VCaP (cell line): ENCODE measurements around the gene RNF157.

ENCODE experiments used
- H3K27ac ChIP-seq: fragments of 450-650 bp; 2 replicates; pipeline ENCODE4 v1.5.1; 2017
- CTCF ChIP-seq: fragments of 450-650 bp; conservative IDR thresholded peaks from 2 replicates; pipeline ENCODE4 v1.5.1; 2017; ENCODE audit warnings: mild to moderate bottlenecking, moderate library complexity

RNF157 gene

GRCh38 chr17:76157759-76158158 lies 82.5 kb downstream of the RNF157 start:
- H3K27ac ChIP-seq, result no peak overlapping the region
- no peak for TF ChIP-seq CTCF

DNA sequence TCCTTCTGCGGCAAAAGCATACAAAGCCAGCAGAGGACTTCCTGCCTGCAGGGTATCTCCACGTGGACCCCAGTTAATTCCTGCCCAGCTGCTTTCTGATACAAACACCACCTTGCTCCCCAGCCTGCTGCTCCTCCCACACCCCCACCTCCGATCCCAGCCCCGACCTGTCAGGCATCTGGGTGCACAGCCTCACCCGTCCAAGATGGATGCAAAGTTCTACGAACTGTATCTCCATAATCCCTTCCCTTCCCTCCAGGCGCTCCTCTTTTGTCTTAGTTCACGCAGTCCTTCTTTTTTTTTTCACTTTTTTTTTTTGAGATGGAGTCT lies 83.7 kb downstream of the RNF157 start:
- no peak for TF ChIP-seq CTCF

DNA sequence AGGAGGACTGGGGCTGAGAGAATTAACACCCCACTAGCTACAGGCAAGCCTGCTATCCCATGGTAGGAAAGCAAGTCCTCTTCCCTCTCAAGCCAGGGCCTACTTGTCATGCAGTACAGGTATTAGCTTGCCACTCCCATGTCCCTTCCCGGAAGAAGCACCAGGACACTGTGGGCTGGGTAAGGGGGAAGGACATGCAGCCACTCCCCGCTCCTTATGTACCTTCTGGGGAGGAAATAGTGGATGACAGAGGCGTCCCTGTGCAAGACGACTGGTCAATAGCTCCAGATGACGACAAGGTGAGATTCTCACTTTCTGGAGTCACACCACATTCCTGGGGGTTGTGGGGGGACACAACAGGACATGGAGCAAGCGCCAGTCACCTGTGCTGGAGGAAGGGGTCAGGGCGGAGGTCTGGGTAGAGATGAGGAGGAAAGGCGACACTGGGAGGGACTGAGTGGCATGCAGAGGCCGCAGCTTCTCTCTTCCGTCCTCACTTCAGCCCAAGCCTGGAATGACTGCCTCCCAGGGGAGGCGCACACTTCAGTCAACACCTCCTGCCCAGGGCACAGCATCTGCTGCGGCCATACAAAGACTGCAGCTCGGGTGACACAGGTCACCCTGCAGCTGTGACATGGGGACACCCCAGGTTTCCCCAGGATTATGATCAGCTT lies 84.2 kb downstream of the RNF157 start:
- TF ChIP-seq CTCF, result no peak
- H3K27ac ChIP-seq, result no peak overlapping the region

More for the DNA sequence above, 83.7 kb downstream of the RNF157 start:
- no peak overlapping the region for H3K27ac ChIP-seq

GRCh38 chr17:76154936-76155845 lies 85.1 kb downstream of the RNF157 start:
- TF ChIP-seq CTCF, result no peak
- no peak overlapping the region for H3K27ac ChIP-seq

DNA sequence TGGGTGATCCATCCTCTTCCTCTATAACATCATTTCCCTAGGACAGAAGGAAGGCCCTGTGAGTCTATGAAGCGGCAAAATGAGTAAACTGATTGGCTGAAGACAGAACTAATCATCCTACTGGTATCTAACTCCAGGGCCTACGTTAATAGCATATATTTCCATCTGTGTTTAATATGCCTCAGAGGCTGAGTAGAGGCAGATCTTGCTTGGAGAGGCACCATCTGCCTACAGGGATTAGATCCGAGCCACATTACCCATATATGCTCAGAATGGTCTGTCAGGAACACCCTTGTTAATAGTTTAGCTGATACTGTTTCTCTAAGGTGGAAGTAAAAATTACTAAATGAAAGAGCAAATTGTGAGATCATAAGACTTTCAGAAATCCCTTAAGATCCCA lies 86.0 kb downstream of the RNF157 start:
- TF ChIP-seq CTCF, result no peak
- H3K27ac ChIP-seq, result no peak overlapping the region

GRCh38 chr17:76153640-76154039 lies 86.7 kb downstream of the RNF157 start:
- no peak for TF ChIP-seq CTCF
- no peak overlapping the region for H3K27ac ChIP-seq

DNA sequence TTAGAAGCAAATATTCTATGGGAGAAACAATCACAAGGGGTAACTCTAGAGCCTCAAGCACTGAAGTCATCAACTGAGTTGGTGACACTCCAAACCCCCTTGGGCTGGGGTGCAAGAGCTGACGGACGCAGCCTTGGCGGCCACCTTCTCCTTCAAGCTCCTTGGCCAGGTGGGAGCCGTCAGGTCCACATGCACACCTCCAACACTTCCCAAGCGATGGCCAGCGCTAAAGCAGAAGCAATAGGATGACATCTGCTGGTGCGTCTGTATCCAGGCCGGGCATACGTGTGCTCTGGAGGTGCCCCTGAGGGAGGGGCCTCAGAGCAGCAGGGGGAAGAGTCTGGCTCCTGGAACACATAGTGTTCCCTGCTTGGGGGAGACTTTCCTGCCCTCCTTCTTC lies 87.1 kb downstream of the RNF157 start:
- no peak overlapping the region for H3K27ac ChIP-seq
- TF ChIP-seq CTCF, result no peak
